K562 (cell line): ENCODE data around the gene OSBPL3. TPM values are rescaled to one million over a fixed set of nuclear protein-coding genes. Genes with fewer than 3 reads are reported as not detected.

Experiments
- ARNT ChIP-seq, 2 experiments: fragments of 450-650 bp; IDR thresholded peaks; 2 replicates each; pipeline ENCODE4 v1.6.1; 2016; ENCODE audit warnings: mild to moderate bottlenecking in 1 of 2
- CBX8 ChIP-seq: fragments of 200-600 bp; sonication (generic); IDR thresholded peaks from 2 replicates; pipeline ENCODE4 v1.6.1; 2012; ENCODE audit warnings: borderline replicate concordance, mixed run types, low read depth, mild to moderate bottlenecking, moderate library complexity, mixed read lengths, low read length, control low read depth, inconsistent platforms; ENCODE audit not compliant: poor library complexity, severe bottlenecking; ENCODE audit errors: extremely low read depth
- CCAR2 ChIP-seq: fragments of 200-400 bp; formaldehyde crosslinking; IDR thresholded peaks from 2 replicates; pipeline ENCODE4 v1.6.1; 2017; ENCODE audit warnings: mild to moderate bottlenecking, low read depth, low read length
- GTF2E2 ChIP-seq: fragments of 200-800 bp; sonication (Bioruptor generic); IDR thresholded peaks from 2 replicates; pipeline ENCODE4 v1.6.1; 2016; ENCODE audit warnings: missing genetic modification characterization, missing compliant biosample characterization
- HCFC1 ChIP-seq: IDR thresholded peaks from 2 replicates; pipeline ENCODE4 v1.6.1; 2012; ENCODE audit warnings: low read depth, low read length, improper control_type of control experiment
- MEF2D ChIP-seq: conservative IDR thresholded peaks from 2 replicates; pipeline ENCODE4 v1.6.1; 2016; ENCODE audit warnings: low read depth, missing genetic modification characterization, missing compliant biosample characterization
- MYC ChIP-seq, 2 experiments: fragments of 250-450 bp in 1 of 2; sonication (Bioruptor Pico) in 1 of 2; IDR thresholded peaks; 2 replicates each; pipeline versions ENCODE4 v1.5.1 to v1.6.1; 2012 to 2021; ENCODE audit warnings: low read depth in 2 of 2, borderline replicate concordance in 1 of 2, improper control_type of control experiment in 1 of 2, low read length in 1 of 2, mild to moderate bottlenecking in 1 of 2, moderate library complexity in 1 of 2
- NKRF ChIP-seq: fragments of 450-650 bp; IDR thresholded peaks from 2 replicates; pipeline ENCODE4 v1.6.1; 2016; ENCODE audit warnings: borderline replicate concordance
- NRF1 ChIP-seq, 2 experiments: fragments of 450-650 bp; IDR thresholded peaks in 1 of 2; conservative IDR thresholded peaks in 1 of 2; 2 replicates each; pipeline ENCODE4 v1.6.1; 2014; ENCODE audit warnings: mild to moderate bottlenecking in 2 of 2
- RAD51 ChIP-seq: fragments of 450-650 bp; IDR thresholded peaks from 2 replicates; pipeline ENCODE4 v1.7.1; 2016; ENCODE audit warnings: low read depth, mild to moderate bottlenecking, borderline replicate concordance
- SMAD1 ChIP-seq: fragments of 150-350 bp; IDR thresholded peaks from 2 replicates; pipeline ENCODE4 v1.6.1; 2014; ENCODE audit warnings: low read length, low read depth; ENCODE audit not compliant: partially characterized antibody
- SMARCA4 ChIP-seq: fragments of 450-650 bp; IDR thresholded peaks from 2 replicates; pipeline ENCODE4 v1.6.1; 2016
- SRSF7 ChIP-seq: fragments of 200-400 bp; formaldehyde crosslinking; optimal IDR thresholded peaks from 2 replicates; pipeline ENCODE3; 2017; ENCODE audit warnings: mild to moderate bottlenecking, low read depth, low read length
- TCF15 ChIP-seq: fragments of 250-450 bp; sonication (Bioruptor Pico); IDR thresholded peaks from 2 replicates; pipeline ENCODE4 v1.8.0; 2022; ENCODE audit warnings: moderate library complexity, mild to moderate bottlenecking, inconsistent platforms
- ZBTB11 ChIP-seq, 3 experiments: fragments of 200-800 bp in 1 of 3; fragments of 250-450 bp in 1 of 3; fragments of 450-650 bp in 1 of 3; sonication (Bioruptor Pico) in 1 of 3; sonication (Bioruptor generic) in 1 of 3; formaldehyde crosslinking in 1 of 3; IDR thresholded peaks; 2 replicates each; pipeline versions ENCODE4 v1.6.1 to v1.8.0; 2016 to 2022; ENCODE audit warnings: mild to moderate bottlenecking in 2 of 3, missing genetic modification characterization in 2 of 3, missing compliant biosample characterization in 1 of 3, moderate library complexity in 1 of 3
- ZNF175 ChIP-seq: fragments of 200-800 bp; sonication (Bioruptor generic); IDR thresholded peaks from 2 replicates; pipeline ENCODE4 v1.6.1; 2016; ENCODE audit warnings: low read depth, mild to moderate bottlenecking, missing genetic modification characterization, missing compliant biosample characterization
- ZNF184 ChIP-seq: sonication (generic); formaldehyde crosslinking; IDR thresholded peaks from 2 replicates; pipeline ENCODE4 v1.5.0; 2020; ENCODE audit warnings: missing genetic modification reagents
- ZNF232 ChIP-seq: sonication (generic); formaldehyde crosslinking; IDR thresholded peaks from 2 replicates; pipeline ENCODE4 v1.8.0; 2022; ENCODE audit warnings: mild to moderate bottlenecking, missing genetic modification reagents
- ZNF324 ChIP-seq: fragments of 250-450 bp; sonication (Bioruptor Pico); IDR thresholded peaks from 2 replicates; pipeline ENCODE4 v1.4.0; 2020; ENCODE audit warnings: mild to moderate bottlenecking
- ZNF354B ChIP-seq: fragments of 250-450 bp; sonication (Bioruptor Pico); IDR thresholded peaks from 2 replicates; pipeline ENCODE4 v1.4.0; 2020
- ZNF644 ChIP-seq: fragments of 200-800 bp; sonication (Bioruptor generic); IDR thresholded peaks from 2 replicates; pipeline ENCODE4 v1.6.1; 2016; ENCODE audit warnings: low read depth, missing genetic modification characterization, missing compliant biosample characterization
- ZNF76 ChIP-seq: fragments of 250-450 bp; sonication (Bioruptor Pico); IDR thresholded peaks from 2 replicates; pipeline ENCODE4 v1.4.0; 2020; ENCODE audit warnings: mild to moderate bottlenecking, moderate library complexity, borderline replicate concordance
- polyA plus RNA-seq, 8 experiments: library from polyadenylated mRNA; depleted of rRNA in 4 of 8; stranded (reverse) in 5 of 8; unstranded in 3 of 8; fragments of >200 nt; fragmentation: Nextera tagmentation in 2 of 8; fragmentation: Illumina TruSeq in 1 of 8; extraction: Ambion mirVana in 2 of 8; extraction: Trizol in 1 of 8; gene quantifications; 2 replicates each; pipeline versions ENCODE4 v1.2.1 to v1.2.3, GENCODE V29; 2011 to 2014; ENCODE audit warnings: inconsistent platforms in 1 of 8, missing spikeins in 1 of 8
- total RNA-seq, 7 experiments: library from RNA; depleted of rRNA in 6 of 7; stranded (reverse); fragments of >200 nt in 6 of 7; fragmentation: Illumina TruSeq in 2 of 7; extraction: Trizol in 2 of 7; gene quantifications; 2 replicates each; pipeline versions ENCODE4 v1.2.1 to v1.2.3, GENCODE V29; 2011 to 2021; ENCODE audit warnings: low replicate concordance in 1 of 7

The OSBPL3 gene
- total and polyA plus RNA-seq, 9 of the 15 experiments (the other 6 are each of a cell fraction or from before 2014, with no cell fraction given): 4.8 to 37.2 (median 26.5) TPM

- no peak for TF ChIP-seq CBX8
- peak; percentile 82 for TF ChIP-seq RAD51
- no peak for TF ChIP-seq CCAR2
- no peak for TF ChIP-seq ZNF354B
- TF ChIP-seq ARNT (IDR thresholded peaks at IDR 0.05): peak in 1 of 2 experiments; percentile 83; a peak in 1 of 4 replicates
- 0 out of 4 replicates have a peak, but pooled peaks of 1 of the 2 experiments have one; percentile 12 for TF ChIP-seq NRF1 (conservative IDR thresholded peaks at IDR 0.05 in 1 of 2, IDR thresholded peaks at IDR 0.05 in 1 of 2)
- TF ChIP-seq SMARCA4: peak; percentile 68; the same call in 1 of the 2 replicates
- peak; percentile 59 for TF ChIP-seq MYC (IDR thresholded peaks at IDR 0.05; ENCODE audit: low read depth, low read length)
- TF ChIP-seq MYC (CRISPR knock-in tag; IDR thresholded peaks at IDR 0.05; ENCODE audit: borderline replicate concordance, low read depth): peak; percentile 90; the same call in 1 of the 2 replicates
- peak; percentile 39 for TF ChIP-seq ZNF324 (CRISPR knock-in tag)
- TF ChIP-seq ZNF232 (CRISPR knock-in tag): no peak
- TF ChIP-seq SMAD1: no peak
- TF ChIP-seq TCF15 (CRISPR knock-in tag): 0 out of 2 replicates have a peak, but pooled peaks have one; percentile 4
- no peak for TF ChIP-seq ZNF184 (CRISPR knock-in tag)
- no peak for TF ChIP-seq SRSF7
- TF ChIP-seq ZNF175 (CRISPR knock-in tag): peak; percentile 98
- TF ChIP-seq ZNF644 (tag): peak; percentile 92
- peak; percentile 89 for TF ChIP-seq GTF2E2 (tag)
- no peak for TF ChIP-seq ZBTB11 (CRISPR knock-in tag; IDR thresholded peaks at IDR 0.05)
- TF ChIP-seq MEF2D (tag): peak; percentile 95
- TF ChIP-seq NKRF: no peak
- TF ChIP-seq HCFC1: no peak
- TF ChIP-seq ZNF76 (CRISPR knock-in tag): peak; percentile 79; the same call in 1 of the 2 replicates
These were observed 201.3 kb downstream of the OSBPL3 start (continued) for GRCh38 chr7:24778543-24779282.
